A172 (cell line): ENCODE results near the gene ZNF687. TPM values are rescaled to one million over a fixed set of nuclear protein-coding genes. Genes with fewer than 3 reads are reported as not detected.

Experiments used
- DNase-seq: peaks from one replicate; pipeline ENCODE4 v3.0.0-alpha.2; 2015; ENCODE audit warnings: low spot score
- total RNA-seq: library from RNA; depleted of rRNA; stranded (reverse); fragments of >200 nt; shearing (Covaris generic); gene quantifications from 2 replicates; pipeline ENCODE4 v1.2.3, GENCODE V29; 2014

ZNF687 gene
- total RNA-seq, 1 experiment from 2014 or later: 34.7 TPM

- no peak for DNase-seq
These were observed 30.3 kb downstream of the ZNF687 start for GRCh38 chr1:151312411-151312810.

- no peak for DNase-seq
These were observed 30.7 kb downstream of the ZNF687 start for GRCh38 chr1:151312826-151313225.

GRCh38 chr1:151313501-151313900, 31.4 kb downstream of the ZNF687 start:
- no peak for DNase-seq

- DNase-seq: peak; percentile 98
These were observed 32.2 kb downstream of the ZNF687 start for GRCh38 chr1:151314137-151314875.

GRCh38 chr1:151315565-151316235, 33.6 kb downstream of the ZNF687 start:
- no peak for DNase-seq

GRCh38 chr1:151318975-151319374, 36.9 kb downstream of the ZNF687 start:
- no peak for DNase-seq

GRCh38 chr1:151324390-151324930, 42.4 kb downstream of the ZNF687 start:
- DNase-seq: no peak

GRCh38 chr1:151325231-151325630, 43.1 kb downstream of the ZNF687 start:
- DNase-seq: peak; percentile 60

- peak; percentile 73 for DNase-seq
These were observed 43.7 kb downstream of the ZNF687 start for GRCh38 chr1:151325646-151326429.

- DNase-seq: peak; percentile 67
These were observed 44.6 kb downstream of the ZNF687 start for GRCh38 chr1:151326619-151327222.

GRCh38 chr1:151327223-151327902, 45.3 kb downstream of the ZNF687 start, which contains the start of gene PI4KB:
Gene PI4KB (minus strand): TSS chr1:151327416. CDS start chr1:151316481, 10,935 bp downstream.
- DNase-seq: peak; percentile 100

- DNase-seq: no peak
These were observed 46.0 kb downstream of the ZNF687 start for GRCh38 chr1:151327903-151328674.

- no peak for DNase-seq
These were observed 52.7 kb downstream of the ZNF687 start for GRCh38 chr1:151334822-151335221.

- DNase-seq: no peak
These were observed 54.5 kb downstream of the ZNF687 start for GRCh38 chr1:151336556-151336955.

GRCh38 chr1:151340870-151341754, 59.0 kb downstream of the ZNF687 start:
- peak; percentile 88 for DNase-seq
